Fibroblast of villous mesenchyme (primary cell): Measurements from ENCODE around the gene MYL6B. TPM values are rescaled to one million over a fixed set of nuclear protein-coding genes. Genes with fewer than 3 reads are reported as not detected.

Source experiments
- DNase-seq: peaks from one replicate; pipeline ENCODE4 v3.0.0-alpha.2; 2010; ENCODE audit warnings: low read depth
- H3K4me3 ChIP-seq: 2 replicates; pipeline ENCODE4 v1.5.1; 2011; ENCODE audit warnings: low read depth, mild to moderate bottlenecking, low read length
- total RNA-seq: library from RNA; depleted of rRNA; stranded (reverse); fragments of >200 nt; gene quantifications from 2 replicates; pipeline ENCODE4 v1.2.3, GENCODE V29; 2012
- TF ChIP-seq, protein P1 (sequence below): IDR thresholded peaks from 2 replicates; pipeline ENCODE4 v1.5.1; 2012; ENCODE audit warnings: low read depth, mild to moderate bottlenecking, low read length; ENCODE audit not compliant: insufficient read depth

The MYL6B gene
- total RNA-seq, 1 donor: 68.2 TPM

DNA sequence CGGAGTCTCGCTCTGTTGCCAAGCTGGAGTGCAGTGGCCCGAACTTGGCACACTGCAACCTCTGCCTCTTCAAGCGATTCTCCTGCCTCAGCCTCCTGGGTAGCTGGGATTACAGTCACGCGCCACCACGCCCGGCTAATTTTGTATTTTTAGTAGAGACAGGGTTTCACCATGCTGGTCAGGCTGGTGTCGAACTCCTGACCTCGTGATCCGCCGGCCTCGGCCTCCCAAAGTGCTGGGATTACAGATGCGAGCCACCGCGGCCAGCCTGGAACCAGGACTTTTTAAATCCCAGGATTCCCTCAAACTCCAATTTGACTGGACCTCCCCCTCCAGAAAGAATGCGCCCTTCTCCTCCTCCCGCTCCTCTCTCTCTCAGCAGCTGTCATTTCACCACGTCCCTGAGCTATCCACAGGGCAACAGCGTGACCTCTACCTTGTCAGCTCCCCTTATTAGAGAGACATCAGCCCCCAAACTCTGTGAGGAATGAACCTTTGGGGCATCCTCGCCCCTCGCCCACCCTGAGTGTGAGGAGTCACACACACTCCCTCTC is 22.4 kb upstream of the MYL6B start:
- TF ChIP-seq, protein P1, sequence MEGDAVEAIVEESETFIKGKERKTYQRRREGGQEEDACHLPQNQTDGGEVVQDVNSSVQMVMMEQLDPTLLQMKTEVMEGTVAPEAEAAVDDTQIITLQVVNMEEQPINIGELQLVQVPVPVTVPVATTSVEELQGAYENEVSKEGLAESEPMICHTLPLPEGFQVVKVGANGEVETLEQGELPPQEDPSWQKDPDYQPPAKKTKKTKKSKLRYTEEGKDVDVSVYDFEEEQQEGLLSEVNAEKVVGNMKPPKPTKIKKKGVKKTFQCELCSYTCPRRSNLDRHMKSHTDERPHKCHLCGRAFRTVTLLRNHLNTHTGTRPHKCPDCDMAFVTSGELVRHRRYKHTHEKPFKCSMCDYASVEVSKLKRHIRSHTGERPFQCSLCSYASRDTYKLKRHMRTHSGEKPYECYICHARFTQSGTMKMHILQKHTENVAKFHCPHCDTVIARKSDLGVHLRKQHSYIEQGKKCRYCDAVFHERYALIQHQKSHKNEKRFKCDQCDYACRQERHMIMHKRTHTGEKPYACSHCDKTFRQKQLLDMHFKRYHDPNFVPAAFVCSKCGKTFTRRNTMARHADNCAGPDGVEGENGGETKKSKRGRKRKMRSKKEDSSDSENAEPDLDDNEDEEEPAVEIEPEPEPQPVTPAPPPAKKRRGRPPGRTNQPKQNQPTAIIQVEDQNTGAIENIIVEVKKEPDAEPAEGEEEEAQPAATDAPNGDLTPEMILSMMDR: no peak
- peak overlapping the region; percentile 91 for H3K4me3 ChIP-seq
- no peak for DNase-seq

DNA sequence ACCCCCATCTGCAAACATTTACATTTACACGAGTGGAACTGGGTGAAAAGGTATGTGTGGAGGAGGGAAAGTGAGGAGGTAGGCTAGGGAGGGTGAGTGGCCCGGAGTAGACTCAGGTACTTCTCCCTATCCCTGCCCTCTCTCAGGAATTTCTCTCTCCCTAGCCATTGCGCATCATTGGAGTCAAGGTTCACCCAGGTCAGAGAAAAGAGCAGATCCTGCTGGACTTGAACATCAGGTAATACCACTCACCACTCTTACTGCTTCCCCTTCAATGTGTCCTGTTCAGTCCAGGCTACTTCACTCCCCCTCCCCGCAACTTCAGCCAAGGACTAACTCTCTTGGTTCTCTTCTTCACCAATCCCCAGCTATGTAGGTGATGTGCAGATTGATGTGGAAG is 21.5 kb upstream of the MYL6B start:
- TF ChIP-seq, protein P1: no peak
- no peak for DNase-seq
- no peak overlapping the region for H3K4me3 ChIP-seq

DNA sequence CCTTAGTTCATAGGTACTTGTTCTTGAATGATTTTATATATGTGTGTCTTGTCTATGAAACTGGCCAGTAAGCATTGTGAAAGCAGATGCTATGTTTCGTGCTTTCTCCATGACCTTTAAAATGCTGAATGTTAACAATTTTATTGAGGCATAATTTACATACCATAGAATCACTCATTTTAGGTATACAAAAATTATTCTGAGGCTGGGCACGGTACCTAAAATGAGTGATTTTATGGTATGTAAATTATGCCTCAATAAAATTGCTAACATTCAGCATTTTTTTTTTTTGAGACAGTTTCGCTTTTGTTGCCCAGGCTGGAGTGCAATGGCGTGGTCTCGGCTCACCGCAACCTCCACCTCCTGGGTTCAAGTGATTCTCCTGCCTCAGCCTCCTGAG is 17.5 kb upstream of the MYL6B start:
- TF ChIP-seq, protein P1: no peak
- no peak overlapping the region for H3K4me3 ChIP-seq
- DNase-seq: no peak

DNA sequence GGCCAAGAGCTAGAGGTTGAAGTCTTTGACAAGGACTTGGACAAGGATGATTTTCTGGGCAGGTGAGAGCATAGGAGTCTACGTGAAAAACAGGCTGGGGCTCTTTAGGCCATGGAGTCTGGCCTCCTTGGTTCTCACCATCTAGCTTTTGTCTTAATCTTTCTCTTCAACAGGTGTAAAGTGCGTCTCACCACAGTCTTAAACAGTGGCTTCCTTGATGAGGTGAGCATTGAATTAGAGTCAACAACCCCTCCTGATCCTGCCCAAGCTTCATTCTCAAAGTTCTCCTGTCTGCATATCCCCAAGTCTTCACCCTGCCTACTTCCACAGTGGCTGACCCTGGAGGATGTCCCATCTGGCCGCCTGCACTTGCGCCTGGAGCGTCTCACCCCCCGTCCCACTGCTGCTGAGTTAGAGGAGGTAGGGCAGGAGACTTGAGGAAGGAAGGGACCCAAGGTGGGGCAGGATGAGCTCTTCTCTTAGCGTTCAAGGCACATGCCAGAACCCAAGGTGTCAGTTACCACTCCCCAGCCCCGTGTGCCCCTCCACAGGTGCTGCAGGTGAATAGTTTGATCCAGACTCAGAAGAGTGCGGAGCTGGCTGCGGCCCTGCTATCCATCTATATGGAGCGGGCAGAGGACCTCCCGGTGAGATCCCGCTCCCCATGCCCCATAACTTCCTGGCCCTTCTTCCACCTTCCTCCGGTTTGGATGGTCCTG is 14.4 kb upstream of the MYL6B start:
- TF ChIP-seq, protein P1: no peak
- H3K4me3 ChIP-seq: no peak overlapping the region
- DNase-seq: no peak

DNA sequence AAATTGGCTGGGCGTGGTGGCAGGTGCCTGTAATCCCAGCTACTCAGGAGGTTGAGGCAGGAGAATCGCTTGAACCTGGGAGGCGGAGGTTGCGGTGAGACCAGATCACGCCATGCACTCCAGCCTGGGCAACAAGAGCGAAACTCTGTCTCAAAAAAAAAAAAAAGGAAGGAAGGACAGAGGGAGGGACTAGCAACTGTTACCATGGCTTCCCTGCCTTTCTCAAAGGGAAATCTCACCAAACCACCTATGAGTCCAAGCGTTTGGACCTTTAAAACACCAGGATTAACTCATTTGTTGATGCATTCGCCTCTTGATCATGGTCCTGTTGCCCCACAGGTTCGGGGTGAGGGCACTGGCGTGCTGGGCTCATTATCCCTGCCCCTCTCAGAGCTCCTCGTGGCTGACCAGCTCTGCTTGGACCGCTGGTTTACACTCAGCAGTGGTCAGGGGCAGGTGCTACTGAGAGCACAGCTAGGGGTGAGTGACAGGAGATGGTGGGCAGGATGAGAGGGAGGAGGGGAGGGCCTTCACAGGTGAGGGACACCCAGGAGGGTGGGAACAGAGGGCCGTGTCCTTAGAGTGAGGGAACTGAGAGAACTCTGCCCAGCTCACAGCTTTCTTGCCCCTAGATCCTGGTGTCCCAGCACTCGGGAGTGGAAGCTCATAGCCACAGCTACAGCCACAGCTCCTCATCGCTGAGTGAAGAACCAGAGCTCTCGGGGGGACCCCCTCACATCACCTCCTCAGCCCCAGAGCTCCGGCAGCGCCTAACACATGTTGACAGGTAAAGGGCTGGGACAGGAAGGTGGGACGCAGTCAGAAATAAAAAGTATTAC is 10.2 kb upstream of the MYL6B start:
- no peak overlapping the region for H3K4me3 ChIP-seq
- TF ChIP-seq, protein P1: no peak
- no peak for DNase-seq

DNA sequence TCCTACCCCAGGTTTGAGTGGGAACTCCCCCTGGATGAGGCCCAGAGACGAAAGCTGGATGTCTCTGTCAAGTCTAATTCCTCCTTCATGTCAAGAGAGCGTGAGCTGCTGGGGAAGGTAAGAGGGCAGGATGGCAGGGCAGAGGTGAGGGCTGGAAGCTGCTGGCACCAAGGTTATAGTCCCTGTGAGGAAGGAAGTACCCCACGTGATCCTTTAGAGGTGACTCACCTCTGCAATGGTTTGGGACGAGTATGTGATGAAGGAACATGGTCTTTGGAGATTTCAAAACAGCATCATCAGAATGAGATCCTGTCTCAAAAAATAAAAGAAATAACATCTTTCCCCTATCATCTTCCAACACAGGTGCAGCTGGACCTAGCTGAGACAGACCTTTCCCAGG is 9.2 kb upstream of the MYL6B start:
- no peak for DNase-seq
- no peak overlapping the region for H3K4me3 ChIP-seq
- TF ChIP-seq, protein P1: no peak
